Lower lobe of right lung (tissue), 2 donors: ENCODE data around the gene APOBEC3H. TPM values are rescaled to one million over a fixed set of nuclear protein-coding genes. Genes with fewer than 3 reads are reported as not detected.
"Not testable (repeated sequence)": the region's sequence is repeated elsewhere in the genome, so short reads cannot be mapped to it uniquely, and the experiment has no call there.

Experiments
- ATAC-seq, 2 donors: fragments of 200-7000 bp; cut with Tn5 transposase; one replicate each; pipeline ENCODE4 v1.9.1; 2020 to 2022; ENCODE audit warnings: mild to moderate bottlenecking in 2 of 2, moderate library complexity in 2 of 2
- DNase-seq: peaks from one replicate; pipeline ENCODE4 v3.0.0-alpha.2; 2020
- H3K27ac ChIP-seq: fragments of 200-600 bp; one replicate; pipeline ENCODE4 v1.8.0; 2022
- H3K27me3 ChIP-seq: fragments of 200-600 bp; one replicate; pipeline ENCODE4 v1.8.0; 2022; ENCODE audit warnings: low read depth
- H3K36me3 ChIP-seq: fragments of 200-600 bp; one replicate; pipeline ENCODE4 v1.8.0; 2022; ENCODE audit warnings: mild to moderate bottlenecking
- H3K4me1 ChIP-seq: fragments of 200-600 bp; one replicate; pipeline ENCODE4 v1.8.0; 2022
- H3K4me3 ChIP-seq: fragments of 200-600 bp; one replicate; pipeline ENCODE4 v1.8.0; 2022; ENCODE audit warnings: mild to moderate bottlenecking
- H3K9me3 ChIP-seq: fragments of 200-600 bp; one replicate; pipeline ENCODE4 v1.8.0; 2022
- intact Hi-C: fragments of 100-400 bp; cut with DNase I; formaldehyde crosslinking; loops from one replicate; pipeline ENCODE4 v1.11.0; 2022
- total RNA-seq: library from RNA; stranded (reverse); fragmentation: NEBNext Ultra II Directional; extraction: Animal tissue kit (Norgen Biotek cat#: 25700); gene quantifications from one replicate; pipeline ENCODE4 v1.2.1, GENCODE V29; 2021
- TF ChIP-seq, protein P1 (sequence below): fragments of 200-600 bp; IDR thresholded peaks from one replicate; pipeline ENCODE4 v1.8.0; 2022; ENCODE audit warnings: antibody characterized with exemption, mild to moderate bottlenecking
- donor health status: DM: no; HTN: yes; CAD: no; lungs with severe emphysema.

Gene APOBEC3H
- total RNA-seq, 1 donor from 2014 or later: 1.9 TPM

DNA sequence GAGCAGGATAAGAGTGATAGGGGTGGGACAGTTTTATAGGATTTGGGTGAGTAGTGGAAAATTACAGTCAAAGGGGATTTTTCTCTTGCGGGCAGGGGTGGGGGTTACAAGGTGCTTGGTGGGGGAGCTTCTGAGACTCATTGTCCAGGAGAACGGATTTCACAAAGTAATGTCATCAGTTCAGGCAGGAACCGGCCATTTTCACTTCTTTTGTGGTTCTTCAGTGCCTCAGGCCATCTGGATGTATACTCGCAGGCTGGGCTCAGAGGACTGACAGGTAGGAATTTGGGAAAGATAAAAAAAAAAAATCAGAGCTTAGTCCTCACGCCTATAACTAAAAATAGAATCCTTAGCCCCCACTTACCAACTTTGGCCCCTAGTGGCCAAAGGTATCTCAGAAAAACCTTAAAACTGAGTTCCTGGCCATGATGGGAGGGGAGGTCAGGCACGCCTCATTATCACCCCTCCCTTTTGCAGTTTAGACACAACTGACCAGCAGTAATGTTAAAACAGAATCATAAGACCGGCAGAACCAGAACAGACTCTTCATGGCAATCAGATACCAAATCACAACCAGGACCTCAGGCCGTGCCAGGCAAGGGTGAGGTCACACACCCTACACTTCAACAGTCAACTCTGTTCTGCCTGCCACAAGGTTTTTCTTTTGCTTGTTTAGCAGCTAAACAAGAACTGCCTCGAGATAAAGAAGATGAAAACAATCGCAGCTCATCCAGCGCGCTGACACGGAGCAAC, 28.8 kb upstream of the APOBEC3H start:
- Histone ChIP-seq H3K4me3 (no peak overlapping the region), H3K27me3 (no peaks in the 10 kb centered on the region), H3K4me1 (no peaks in the 10 kb centered on the region), H3K27ac (no peak overlapping the region), H3K36me3 (no peaks in the 10 kb centered on the region), H3K9me3 (no peaks in the 10 kb centered on the region)
- intact Hi-C loops: no loop called here
- ATAC-seq: no peak
- no peak for DNase-seq
- TF ChIP-seq, protein P1, sequence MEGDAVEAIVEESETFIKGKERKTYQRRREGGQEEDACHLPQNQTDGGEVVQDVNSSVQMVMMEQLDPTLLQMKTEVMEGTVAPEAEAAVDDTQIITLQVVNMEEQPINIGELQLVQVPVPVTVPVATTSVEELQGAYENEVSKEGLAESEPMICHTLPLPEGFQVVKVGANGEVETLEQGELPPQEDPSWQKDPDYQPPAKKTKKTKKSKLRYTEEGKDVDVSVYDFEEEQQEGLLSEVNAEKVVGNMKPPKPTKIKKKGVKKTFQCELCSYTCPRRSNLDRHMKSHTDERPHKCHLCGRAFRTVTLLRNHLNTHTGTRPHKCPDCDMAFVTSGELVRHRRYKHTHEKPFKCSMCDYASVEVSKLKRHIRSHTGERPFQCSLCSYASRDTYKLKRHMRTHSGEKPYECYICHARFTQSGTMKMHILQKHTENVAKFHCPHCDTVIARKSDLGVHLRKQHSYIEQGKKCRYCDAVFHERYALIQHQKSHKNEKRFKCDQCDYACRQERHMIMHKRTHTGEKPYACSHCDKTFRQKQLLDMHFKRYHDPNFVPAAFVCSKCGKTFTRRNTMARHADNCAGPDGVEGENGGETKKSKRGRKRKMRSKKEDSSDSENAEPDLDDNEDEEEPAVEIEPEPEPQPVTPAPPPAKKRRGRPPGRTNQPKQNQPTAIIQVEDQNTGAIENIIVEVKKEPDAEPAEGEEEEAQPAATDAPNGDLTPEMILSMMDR: no peak

GRCh38 chr22:39070186-39070585, 26.9 kb upstream of the APOBEC3H start:
- intact Hi-C loops: no loop called here
- Histone ChIP-seq H3K9me3 (no peaks in the 10 kb centered on the region), H3K4me3 (no peak overlapping the region), H3K4me1 (no peaks in the 10 kb centered on the region), H3K27me3 (no peaks in the 10 kb centered on the region), H3K27ac (no peak overlapping the region), H3K36me3 (no peaks in the 10 kb centered on the region)
- ATAC-seq (peak in 1 of 2 donors; percentile 13), DNase-seq (no peak)
- TF ChIP-seq, protein P1: no peak

GRCh38 chr22:39072581-39072981, 24.5 kb upstream of the APOBEC3H start:
- H3K27ac ChIP-seq: not testable (repeated sequence)

GRCh38 chr22:39073981-39074380, 23.1 kb upstream of the APOBEC3H start:
- Histone ChIP-seq H3K9me3 (no peaks in the 10 kb centered on the region), H3K4me1 (peaks cover 12% of the 10 kb centered on the region), H3K27ac (no peak overlapping the region), H3K4me3 (no peak overlapping the region), H3K27me3 (no peaks in the 10 kb centered on the region), H3K36me3 (no peaks in the 10 kb centered on the region)
- TF ChIP-seq, protein P1: no peak
- no peak for ATAC-seq
- intact Hi-C loops: no loop called here
- DNase-seq: no peak

More at GRCh38 chr22:39072581-39072981, 24.5 kb upstream of the APOBEC3H start:
- H3K4me3 ChIP-seq, DNase-seq, H3K36me3 ChIP-seq, H3K4me1 ChIP-seq, H3K9me3 ChIP-seq, intact Hi-C loops, ATAC-seq, H3K27me3 ChIP-seq: not testable (repeated sequence)

GRCh38 chr22:39076155-39077025, 20.7 kb upstream of the APOBEC3H start:
- Histone ChIP-seq H3K36me3 (peaks cover 15% of the 10 kb centered on the region), H3K4me1 (peaks cover 12% of the 10 kb centered on the region), H3K4me3 (peak overlapping the region; percentile 63)
- H3K27ac ChIP-seq, DNase-seq, H3K27me3 ChIP-seq, ATAC-seq, intact Hi-C loops, H3K9me3 ChIP-seq: not testable (repeated sequence)

- DNase-seq (peak; percentile 65), ATAC-seq (peak; percentile 93)
- Histone ChIP-seq H3K4me3 (peak within 1 kb of the TSS; percentile 63), H3K27ac (peak within 1 kb of the TSS; percentile 80), H3K36me3 (peaks cover 19% of the 10 kb centered on the region), H3K4me1 (peaks cover 12% of the 10 kb centered on the region)
- intact Hi-C loops, H3K9me3 ChIP-seq, H3K27me3 ChIP-seq: not testable (repeated sequence)
Observed at GRCh38 chr22:39077026-39077840, 19.8 kb upstream of the APOBEC3H start, which contains the start of gene APOBEC3G. Gene APOBEC3G, plus strand, starts transcription at chr22:39077275. Its CDS starts 87 bp downstream, at chr22:39077362.

DNA sequence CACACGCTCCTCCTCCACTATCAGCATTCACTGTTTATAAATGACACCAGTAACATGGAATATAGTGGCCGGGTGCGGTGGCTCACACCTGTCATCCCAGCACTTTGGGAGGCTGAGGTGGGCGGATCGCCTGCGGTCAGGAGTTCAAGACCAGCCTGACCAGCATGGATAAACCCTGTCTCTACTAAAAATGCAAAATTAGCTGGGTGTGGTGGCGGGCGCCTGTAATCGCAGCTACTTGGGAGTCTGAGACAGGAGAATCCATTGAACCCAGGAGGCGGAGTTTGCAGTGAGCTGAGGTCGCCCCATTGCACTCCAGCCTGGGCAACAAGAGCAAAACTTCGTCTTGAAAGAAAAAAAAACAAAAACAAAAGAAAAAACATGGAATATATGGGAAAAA, 19.1 kb upstream of the APOBEC3H start:
- intact Hi-C loops: not testable (repeated sequence)

More for the DNA sequence above, 19.1 kb upstream of the APOBEC3H start:
- not testable (repeated sequence) for DNase-seq, H3K9me3 ChIP-seq, ATAC-seq, H3K27me3 ChIP-seq
- Histone ChIP-seq H3K36me3 (peaks cover 19% of the 10 kb centered on the region), H3K4me1 (peaks cover 12% of the 10 kb centered on the region), H3K27ac (peak overlapping the region; percentile 80), H3K4me3 (peak overlapping the region; percentile 63)
